OCI-LY7 (cell line): Measurements from ENCODE around the gene ALG11.

ENCODE experiments used
- EZH2phosphoT487 ChIP-seq: fragments of 200-600 bp; sonication (generic); IDR thresholded peaks from 2 replicates; pipeline ENCODE4 v1.6.1; 2018; ENCODE audit warnings: low read depth, borderline replicate concordance, mild to moderate bottlenecking, mixed run types, antibody characterized with exemption, low read length, moderate library complexity, mixed read lengths
- TF ChIP-seq, protein P1 (sequence below): fragments of 200-600 bp; sonication (generic); conservative IDR thresholded peaks from 2 replicates; pipeline ENCODE4 v1.5.1; 2014; ENCODE audit warnings: mild to moderate bottlenecking, antibody characterized with exemption, low read length, moderate library complexity, mixed read lengths

DNA sequence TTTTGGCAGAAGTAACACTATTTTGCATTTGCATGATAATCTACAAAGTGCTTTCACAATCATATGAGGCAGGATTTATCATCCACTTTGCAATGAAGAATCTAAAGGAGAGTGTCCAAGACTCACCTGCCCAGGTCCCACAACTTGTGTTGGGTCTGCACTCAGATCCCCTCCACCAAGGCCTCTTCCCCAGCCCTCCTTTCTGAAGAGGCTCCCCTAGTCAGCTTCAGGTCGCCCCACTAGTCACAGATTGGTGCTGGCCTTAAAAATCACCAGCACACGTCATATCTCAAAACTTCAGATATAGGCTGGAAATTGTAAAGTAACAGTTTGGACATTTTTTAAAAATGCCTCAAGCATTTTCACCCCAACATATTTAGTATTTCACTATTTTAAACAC lies 18.5 kb upstream of the ALG11 start:
- TF ChIP-seq, protein P1, sequence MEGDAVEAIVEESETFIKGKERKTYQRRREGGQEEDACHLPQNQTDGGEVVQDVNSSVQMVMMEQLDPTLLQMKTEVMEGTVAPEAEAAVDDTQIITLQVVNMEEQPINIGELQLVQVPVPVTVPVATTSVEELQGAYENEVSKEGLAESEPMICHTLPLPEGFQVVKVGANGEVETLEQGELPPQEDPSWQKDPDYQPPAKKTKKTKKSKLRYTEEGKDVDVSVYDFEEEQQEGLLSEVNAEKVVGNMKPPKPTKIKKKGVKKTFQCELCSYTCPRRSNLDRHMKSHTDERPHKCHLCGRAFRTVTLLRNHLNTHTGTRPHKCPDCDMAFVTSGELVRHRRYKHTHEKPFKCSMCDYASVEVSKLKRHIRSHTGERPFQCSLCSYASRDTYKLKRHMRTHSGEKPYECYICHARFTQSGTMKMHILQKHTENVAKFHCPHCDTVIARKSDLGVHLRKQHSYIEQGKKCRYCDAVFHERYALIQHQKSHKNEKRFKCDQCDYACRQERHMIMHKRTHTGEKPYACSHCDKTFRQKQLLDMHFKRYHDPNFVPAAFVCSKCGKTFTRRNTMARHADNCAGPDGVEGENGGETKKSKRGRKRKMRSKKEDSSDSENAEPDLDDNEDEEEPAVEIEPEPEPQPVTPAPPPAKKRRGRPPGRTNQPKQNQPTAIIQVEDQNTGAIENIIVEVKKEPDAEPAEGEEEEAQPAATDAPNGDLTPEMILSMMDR, result no peak
- no peak for TF ChIP-seq EZH2phosphoT487
